ENCODE results near the gene FGG.

FGG gene

GRCh38 chr4:154620111-154620510 lies 7.7 kb upstream of the FGG start:
- peaks cover 11% of the 10 kb centered on the region for H3K4me1 Mint-ChIP-seq (ENCODE audit: low read depth)
- H3K9me3 Mint-ChIP-seq, result peaks cover 5% of the 10 kb centered on the region
- H3K27me3 Mint-ChIP-seq (ENCODE audit: low read depth), result peaks cover 19% of the 10 kb centered on the region
- H3K4me3 Mint-ChIP-seq, result no peak overlapping the region
- H3K27ac Mint-ChIP-seq, result no peak overlapping the region
- H3K36me3 Mint-ChIP-seq (ENCODE audit: low read depth), result peaks cover 3% of the 10 kb centered on the region

- no peak overlapping the region for H3K27ac Mint-ChIP-seq
Measured at GRCh38 chr4:154618708-154619315, 6.4 kb upstream of the FGG start.

GRCh38 chr4:154617820-154618317 lies 5.4 kb upstream of the FGG start:
- peaks cover 17% of the 10 kb centered on the region for H3K27me3 Mint-ChIP-seq (ENCODE audit: low read depth)
- peaks cover 5% of the 10 kb centered on the region for H3K9me3 Mint-ChIP-seq
- H3K27ac Mint-ChIP-seq, result no peak overlapping the region

More at GRCh38 chr4:154618708-154619315, 6.4 kb upstream of the FGG start:
- Mint-ChIP-seq H3K9me3 (peaks cover 5% of the 10 kb centered on the region), H3K4me3 (no peak overlapping the region), H3K27me3 (ENCODE audit: low read depth) (peaks cover 21% of the 10 kb centered on the region), H3K36me3 (ENCODE audit: low read depth) (peaks cover 3% of the 10 kb centered on the region), H3K4me1 (ENCODE audit: low read depth) (peaks cover 11% of the 10 kb centered on the region)

GRCh38 chr4:154616731-154617130 lies 4.3 kb upstream of the FGG start:
- H3K27me3 Mint-ChIP-seq (ENCODE audit: low read depth), result peaks cover 19% of the 10 kb centered on the region
- peaks cover 3% of the 10 kb centered on the region for H3K36me3 Mint-ChIP-seq (ENCODE audit: low read depth)
- H3K4me1 Mint-ChIP-seq (ENCODE audit: low read depth), result peaks cover 11% of the 10 kb centered on the region
- H3K4me3 Mint-ChIP-seq, result no peak overlapping the region
- H3K27ac Mint-ChIP-seq, result peak overlapping the region; percentile 58
- peaks cover 5% of the 10 kb centered on the region for H3K9me3 Mint-ChIP-seq

More at GRCh38 chr4:154617820-154618317, 5.4 kb upstream of the FGG start:
- no peak overlapping the region for H3K4me3 Mint-ChIP-seq
- H3K36me3 Mint-ChIP-seq (ENCODE audit: low read depth), result peaks cover 3% of the 10 kb centered on the region
- peaks cover 11% of the 10 kb centered on the region for H3K4me1 Mint-ChIP-seq (ENCODE audit: low read depth)

GRCh38 chr4:154616287-154616686 lies 3.8 kb upstream of the FGG start:
- Mint-ChIP-seq H3K4me1 (ENCODE audit: low read depth) (peaks cover 11% of the 10 kb centered on the region), H3K36me3 (ENCODE audit: low read depth) (peaks cover 3% of the 10 kb centered on the region), H3K27me3 (ENCODE audit: low read depth) (peaks cover 23% of the 10 kb centered on the region), H3K4me3 (no peak overlapping the region), H3K27ac (no peak overlapping the region), H3K9me3 (peaks cover 5% of the 10 kb centered on the region)

- peaks cover 5% of the 10 kb centered on the region for H3K9me3 Mint-ChIP-seq
- no peak overlapping the region for H3K27ac Mint-ChIP-seq
- H3K36me3 Mint-ChIP-seq (ENCODE audit: low read depth), result peaks cover 3% of the 10 kb centered on the region
- peaks cover 11% of the 10 kb centered on the region for H3K4me1 Mint-ChIP-seq (ENCODE audit: low read depth)
- H3K4me3 Mint-ChIP-seq, result no peak overlapping the region
- H3K27me3 Mint-ChIP-seq (ENCODE audit: low read depth), result peaks cover 25% of the 10 kb centered on the region
Measured at GRCh38 chr4:154615211-154615610, 2.8 kb upstream of the FGG start.

- peaks cover 5% of the 10 kb centered on the region for H3K9me3 Mint-ChIP-seq
- H3K36me3 Mint-ChIP-seq (ENCODE audit: low read depth), result peaks cover 3% of the 10 kb centered on the region
- peaks cover 11% of the 10 kb centered on the region for H3K4me1 Mint-ChIP-seq (ENCODE audit: low read depth)
- no peak overlapping the region for H3K4me3 Mint-ChIP-seq
- no peak overlapping the region for H3K27ac Mint-ChIP-seq
- peaks cover 25% of the 10 kb centered on the region for H3K27me3 Mint-ChIP-seq (ENCODE audit: low read depth)
Measured at GRCh38 chr4:154614306-154614705, 1.9 kb upstream of the FGG start.

- H3K27me3 Mint-ChIP-seq (ENCODE audit: low read depth), result peaks cover 39% of the 10 kb centered on the region
- H3K4me1 Mint-ChIP-seq (ENCODE audit: low read depth), result peaks cover 4% of the 10 kb centered on the region
- no peak overlapping the region for H3K27ac Mint-ChIP-seq
- peaks cover under 1% of the 10 kb centered on the region for H3K9me3 Mint-ChIP-seq
- no peak overlapping the region for H3K4me3 Mint-ChIP-seq
- H3K36me3 Mint-ChIP-seq (ENCODE audit: low read depth), result peaks cover under 1% of the 10 kb centered on the region
Measured at GRCh38 chr4:154611833-154612232, 623 bp downstream of the FGG start.

- Mint-ChIP-seq H3K9me3 (no peaks in the 10 kb centered on the region), H3K27me3 (ENCODE audit: low read depth) (peaks cover 43% of the 10 kb centered on the region), H3K4me1 (ENCODE audit: low read depth) (no peaks in the 10 kb centered on the region), H3K27ac (no peak overlapping the region), H3K36me3 (ENCODE audit: low read depth) (no peaks in the 10 kb centered on the region), H3K4me3 (no peak overlapping the region)
Measured at GRCh38 chr4:154610582-154610981, 1.9 kb downstream of the FGG start.

GRCh38 chr4:154609532-154609931 lies 2.9 kb downstream of the FGG start:
- Mint-ChIP-seq H3K36me3 (ENCODE audit: low read depth) (no peaks in the 10 kb centered on the region), H3K4me1 (ENCODE audit: low read depth) (no peaks in the 10 kb centered on the region), H3K9me3 (no peaks in the 10 kb centered on the region), H3K4me3 (no peak overlapping the region), H3K27me3 (ENCODE audit: low read depth) (peaks cover 43% of the 10 kb centered on the region), H3K27ac (no peak overlapping the region)

GRCh38 chr4:154608361-154609252 lies 3.8 kb downstream of the FGG start:
- H3K27me3 Mint-ChIP-seq (ENCODE audit: low read depth), result peaks cover 39% of the 10 kb centered on the region
- no peak overlapping the region for H3K4me3 Mint-ChIP-seq
- H3K36me3 Mint-ChIP-seq (ENCODE audit: low read depth), result no peaks in the 10 kb centered on the region
- no peak overlapping the region for H3K27ac Mint-ChIP-seq
- H3K4me1 Mint-ChIP-seq (ENCODE audit: low read depth), result no peaks in the 10 kb centered on the region
- no peaks in the 10 kb centered on the region for H3K9me3 Mint-ChIP-seq

- Mint-ChIP-seq H3K27ac (no peak overlapping the region), H3K4me1 (ENCODE audit: low read depth) (no peaks in the 10 kb centered on the region), H3K36me3 (ENCODE audit: low read depth) (no peaks in the 10 kb centered on the region), H3K4me3 (no peak overlapping the region), H3K9me3 (no peaks in the 10 kb centered on the region), H3K27me3 (ENCODE audit: low read depth) (peaks cover 34% of the 10 kb centered on the region)
Measured at GRCh38 chr4:154606728-154607723, 5.4 kb downstream of the FGG start.

GRCh38 chr4:154604696-154605200 lies 7.7 kb downstream of the FGG start:
- H3K9me3 Mint-ChIP-seq, result no peaks in the 10 kb centered on the region
- H3K36me3 Mint-ChIP-seq (ENCODE audit: low read depth), result no peaks in the 10 kb centered on the region
- H3K4me1 Mint-ChIP-seq (ENCODE audit: low read depth), result no peaks in the 10 kb centered on the region
- no peak overlapping the region for H3K4me3 Mint-ChIP-seq
- H3K27ac Mint-ChIP-seq, result no peak overlapping the region
- H3K27me3 Mint-ChIP-seq (ENCODE audit: low read depth), result peaks cover 25% of the 10 kb centered on the region
